ENCODE data around the gene GIMAP1. TPM values are rescaled to one million over a fixed set of nuclear protein-coding genes. Genes with fewer than 3 reads are reported as not detected.

The GIMAP1 gene
- polyA plus RNA-seq, 3 donors: 1.9 to 10.1 (median 6.9) TPM

GRCh38 chr7:150740053-150740452 lies 23.6 kb downstream of the GIMAP1 start:
- WGBS, 3 donors: 63 to 65% (median 64%) methylated on average over 10 of the region's 10 CpGs
- no peak overlapping the region for H3K27ac ChIP-seq (ENCODE audit: low read depth, low read length)

GRCh38 chr7:150742286-150742968 lies 26.0 kb downstream of the GIMAP1 start:
- 76 to 84% (median 84%) methylated on average over 14 of the region's 14 CpGs for WGBS, 3 donors
- H3K27ac ChIP-seq (ENCODE audit: low read depth, low read length): no peak overlapping the region

GRCh38 chr7:150744041-150744656 lies 27.7 kb downstream of the GIMAP1 start:
- H3K27ac ChIP-seq (ENCODE audit: low read depth, low read length): no peak overlapping the region
- 72 to 76% (median 73%) methylated on average over 8 of the region's 8 CpGs for WGBS, 3 donors

- no peak overlapping the region for H3K27ac ChIP-seq (ENCODE audit: low read depth, low read length)
- WGBS, 3 donors: 77 to 85% (median 80%) methylated on average over 5 of the region's 5 CpGs
These were observed 28.7 kb downstream of the GIMAP1 start for GRCh38 chr7:150745086-150745485.

- no peak overlapping the region for H3K27ac ChIP-seq (ENCODE audit: low read depth, low read length)
- WGBS, 3 donors: 49 to 80% (median 67%) methylated on average over 3 of the region's 3 CpGs
These were observed 29.5 kb downstream of the GIMAP1 start for GRCh38 chr7:150745876-150746275.

GRCh38 chr7:150746921-150747320 lies 30.5 kb downstream of the GIMAP1 start:
- 83 to 89% (median 87%) methylated on average over 6 of the region's 6 CpGs for WGBS, 3 donors
- H3K27ac ChIP-seq (ENCODE audit: low read depth, low read length): no peak overlapping the region

GRCh38 chr7:150748376-150748775 lies 32.0 kb downstream of the GIMAP1 start:
- no peak overlapping the region for H3K27ac ChIP-seq (ENCODE audit: low read depth, low read length)
- WGBS, 3 donors: 60 to 81% (median 80%) methylated on average over 4 of the region's 4 CpGs

GRCh38 chr7:150751702-150752101 lies 35.3 kb downstream of the GIMAP1 start:
- no peak overlapping the region for H3K27ac ChIP-seq (ENCODE audit: low read depth, low read length)
- 25 to 51% (median 47%) methylated on average over 2 of the region's 2 CpGs for WGBS, 3 donors

GRCh38 chr7:150753239-150753638 lies 36.8 kb downstream of the GIMAP1 start:
- no peak overlapping the region for H3K27ac ChIP-seq (ENCODE audit: low read depth, low read length)
- WGBS, 3 donors: 37 to 68% (median 44%) methylated on average over 5 to 6 of the region's 6 CpGs

GRCh38 chr7:150753826-150754603 lies 37.6 kb downstream of the GIMAP1 start:
- H3K27ac ChIP-seq (ENCODE audit: low read depth, low read length): no peak overlapping the region
- 42 to 46% (median 42%) methylated on average over 3 of the region's 3 CpGs for WGBS, 3 donors

- H3K27ac ChIP-seq (ENCODE audit: low read depth, low read length): no peak overlapping the region
These were observed 38.5 kb downstream of the GIMAP1 start for GRCh38 chr7:150754951-150755350.

GRCh38 chr7:150755473-150756099 lies 39.2 kb downstream of the GIMAP1 start:
- WGBS, 3 donors: 43 to 78% (median 44%) methylated on average over 4 of the region's 4 CpGs
- no peak overlapping the region for H3K27ac ChIP-seq (ENCODE audit: low read depth, low read length)

GRCh38 chr7:150756166-150756565 lies 39.8 kb downstream of the GIMAP1 start:
- H3K27ac ChIP-seq (ENCODE audit: low read depth, low read length): no peak overlapping the region

GRCh38 chr7:150756858-150757257 lies 40.4 kb downstream of the GIMAP1 start:
- H3K27ac ChIP-seq (ENCODE audit: low read depth, low read length): no peak overlapping the region
- WGBS, 3 donors: 31 to 52% (median 33%) methylated on average over 1 of the region's 1 CpG

More at GRCh38 chr7:150756166-150756565, 39.8 kb downstream of the GIMAP1 start:
- 60 to 67% (median 66%) methylated on average over 3 of the region's 3 CpGs for WGBS, 3 donors

GRCh38 chr7:150759479-150759878 lies 43.1 kb downstream of the GIMAP1 start:
- WGBS, 3 donors: 77 to 81% (median 79%) methylated on average over 1 of the region's 1 CpG
- no peak overlapping the region for H3K27ac ChIP-seq (ENCODE audit: low read depth, low read length)

- no peak overlapping the region for H3K27ac ChIP-seq (ENCODE audit: low read depth, low read length)
These were observed 49.9 kb downstream of the GIMAP1 start for GRCh38 chr7:150766334-150766709.

- WGBS, 3 donors: 83 to 93% (median 92%) methylated on average over 4 of the region's 4 CpGs
- H3K27ac ChIP-seq (ENCODE audit: low read depth, low read length): no peak overlapping the region
These were observed 53.4 kb downstream of the GIMAP1 start for GRCh38 chr7:150769768-150770167.
